Measurements from ENCODE around the gene FBP1. TPM values are rescaled to one million over a fixed set of nuclear protein-coding genes. Genes with fewer than 3 reads are reported as not detected.

Gene FBP1
- total RNA-seq, 4 donors from 2014 or later: 20.3 to 31.8 (median 23.1) TPM

DNA sequence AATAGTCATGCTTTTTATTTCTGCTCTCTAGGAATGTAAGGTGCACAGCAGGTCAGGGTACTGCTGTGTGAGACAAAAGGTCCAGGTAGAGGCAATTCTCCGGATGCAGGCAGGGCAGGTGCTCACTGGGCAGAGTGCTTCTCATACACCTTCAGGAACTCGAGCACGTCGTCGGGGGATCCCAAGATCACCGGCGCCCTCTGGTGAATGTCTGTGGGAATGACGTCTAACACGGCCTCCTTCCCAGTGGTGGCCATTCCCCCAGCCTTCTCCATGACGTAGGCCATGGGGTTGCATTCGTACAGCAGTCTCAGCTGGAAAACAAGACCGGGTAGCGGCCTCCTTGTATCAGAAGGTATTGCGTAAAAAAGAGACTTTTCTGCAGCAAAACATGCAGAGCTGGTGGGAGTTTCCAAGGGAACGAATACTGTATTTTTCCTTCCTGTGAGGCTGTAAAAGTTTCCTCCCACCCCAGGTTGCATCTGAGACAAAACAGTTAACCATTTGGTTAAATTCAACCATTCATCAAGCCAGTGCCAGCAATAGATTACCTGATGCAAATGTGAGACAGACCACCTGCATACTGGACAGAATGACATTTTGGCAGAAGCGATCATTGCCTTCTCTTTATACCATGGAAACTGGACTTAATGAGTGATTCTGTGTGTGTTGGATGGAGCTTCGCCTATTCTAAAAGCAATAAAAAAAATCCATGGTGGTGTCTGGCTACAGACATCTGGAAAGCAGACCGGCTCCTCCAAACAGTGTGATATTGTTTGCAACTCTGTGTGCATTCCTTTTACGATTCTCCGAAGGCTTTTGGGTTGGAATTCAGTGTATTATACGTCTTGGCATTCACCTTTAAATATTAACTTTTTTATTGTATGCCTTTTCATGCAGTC is 35.8 kb downstream of the FBP1 start:
- peak; percentile 55 to 62 for DNase-seq
- 42 to 48% methylated on average over 16 to 21 of the region's 21 CpGs for WGBS, 2 donors
- Histone ChIP-seq H3K27me3 (no peaks in the 10 kb centered on the region), H3K4me3 (replicated peaks in 1 of 3) (no peak overlapping the region), H3K9me3 (no peaks in the 10 kb centered on the region), H3K36me3 (no peaks in the 10 kb centered on the region), H3K27ac (no peak overlapping the region), H3K4me1 (no peaks in the 10 kb centered on the region)
- intact Hi-C loops (cut with DNase I): no loop called here
- TF ChIP-seq, protein P1, sequence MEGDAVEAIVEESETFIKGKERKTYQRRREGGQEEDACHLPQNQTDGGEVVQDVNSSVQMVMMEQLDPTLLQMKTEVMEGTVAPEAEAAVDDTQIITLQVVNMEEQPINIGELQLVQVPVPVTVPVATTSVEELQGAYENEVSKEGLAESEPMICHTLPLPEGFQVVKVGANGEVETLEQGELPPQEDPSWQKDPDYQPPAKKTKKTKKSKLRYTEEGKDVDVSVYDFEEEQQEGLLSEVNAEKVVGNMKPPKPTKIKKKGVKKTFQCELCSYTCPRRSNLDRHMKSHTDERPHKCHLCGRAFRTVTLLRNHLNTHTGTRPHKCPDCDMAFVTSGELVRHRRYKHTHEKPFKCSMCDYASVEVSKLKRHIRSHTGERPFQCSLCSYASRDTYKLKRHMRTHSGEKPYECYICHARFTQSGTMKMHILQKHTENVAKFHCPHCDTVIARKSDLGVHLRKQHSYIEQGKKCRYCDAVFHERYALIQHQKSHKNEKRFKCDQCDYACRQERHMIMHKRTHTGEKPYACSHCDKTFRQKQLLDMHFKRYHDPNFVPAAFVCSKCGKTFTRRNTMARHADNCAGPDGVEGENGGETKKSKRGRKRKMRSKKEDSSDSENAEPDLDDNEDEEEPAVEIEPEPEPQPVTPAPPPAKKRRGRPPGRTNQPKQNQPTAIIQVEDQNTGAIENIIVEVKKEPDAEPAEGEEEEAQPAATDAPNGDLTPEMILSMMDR (IDR thresholded peaks at IDR 0.05): peak in 5 of 6 experiments; percentile 20 to 71 (median 60)
- TF ChIP-seq POLR2A (IDR thresholded peaks at IDR 0.05): no peak

DNA sequence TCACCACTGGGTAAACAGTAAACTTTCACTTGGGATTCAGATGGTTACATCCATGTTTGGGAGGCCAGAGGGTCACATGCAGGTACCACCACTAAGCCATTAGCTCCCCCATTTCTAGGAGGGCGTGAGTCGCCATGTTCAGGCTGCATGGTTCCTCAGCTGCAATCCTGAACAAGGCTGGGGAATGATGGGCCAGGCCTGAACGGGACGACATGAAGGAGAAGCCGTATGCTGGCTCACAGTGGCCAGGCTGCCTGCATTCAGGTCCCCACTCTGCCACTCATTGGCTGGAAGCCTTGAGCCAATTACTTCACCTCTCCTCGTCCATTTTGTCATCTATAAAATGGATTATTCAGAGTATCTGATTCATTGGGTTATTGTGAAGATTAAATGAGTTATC is 36.7 kb downstream of the FBP1 start:
- Histone ChIP-seq H3K4me3 (replicated peaks in 1 of 3) (no peak overlapping the region), H3K36me3 (no peaks in the 10 kb centered on the region), H3K27me3 (no peaks in the 10 kb centered on the region), H3K9me3 (no peaks in the 10 kb centered on the region), H3K4me1 (no peaks in the 10 kb centered on the region), H3K27ac (no peak overlapping the region)
- 81 to 90% methylated on average over 6 of the region's 6 CpGs for WGBS, 2 donors
- DNase-seq: no peak
- TF ChIP-seq, protein P1 (IDR thresholded peaks at IDR 0.05): no peak
- no peak for TF ChIP-seq POLR2A (IDR thresholded peaks at IDR 0.05)
- intact Hi-C loops (cut with DNase I): no loop called here

DNA sequence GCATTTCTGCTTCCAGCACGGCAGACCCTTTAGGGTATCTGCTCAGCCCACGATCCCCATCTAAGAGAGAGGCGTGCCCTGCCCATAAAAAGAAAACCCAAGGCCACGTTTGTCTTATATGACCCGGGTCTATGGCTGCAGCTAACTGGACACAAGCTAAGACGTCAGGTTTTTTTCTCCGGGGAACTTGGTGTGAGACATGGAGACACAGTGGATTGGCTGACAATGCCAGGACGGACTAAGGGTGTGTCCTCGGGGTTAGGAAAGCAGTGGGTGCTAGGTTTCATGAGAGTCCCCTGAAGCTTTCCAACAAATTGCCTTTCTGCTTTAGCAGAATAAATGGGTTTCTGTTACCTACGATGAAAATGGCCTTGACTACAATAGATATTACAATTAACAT is 38.6 kb downstream of the FBP1 start:
- intact Hi-C loops (cut with DNase I): no loop called here
- H3K9me3 ChIP-seq: no peaks in the 10 kb centered on the region
- 72 to 73% methylated on average over 10 of the region's 10 CpGs for WGBS, 2 donors
- no peak for DNase-seq
- no peaks in the 10 kb centered on the region for H3K36me3 ChIP-seq
- H3K27ac ChIP-seq: no peak overlapping the region
- no peak for TF ChIP-seq POLR2A (IDR thresholded peaks at IDR 0.05)
- TF ChIP-seq, protein P1 (IDR thresholded peaks at IDR 0.05): no peak
- H3K27me3 ChIP-seq: no peaks in the 10 kb centered on the region
- H3K4me1 ChIP-seq: no peaks in the 10 kb centered on the region
- no peak overlapping the region for H3K4me3 ChIP-seq (replicated peaks in 1 of 3)

DNA sequence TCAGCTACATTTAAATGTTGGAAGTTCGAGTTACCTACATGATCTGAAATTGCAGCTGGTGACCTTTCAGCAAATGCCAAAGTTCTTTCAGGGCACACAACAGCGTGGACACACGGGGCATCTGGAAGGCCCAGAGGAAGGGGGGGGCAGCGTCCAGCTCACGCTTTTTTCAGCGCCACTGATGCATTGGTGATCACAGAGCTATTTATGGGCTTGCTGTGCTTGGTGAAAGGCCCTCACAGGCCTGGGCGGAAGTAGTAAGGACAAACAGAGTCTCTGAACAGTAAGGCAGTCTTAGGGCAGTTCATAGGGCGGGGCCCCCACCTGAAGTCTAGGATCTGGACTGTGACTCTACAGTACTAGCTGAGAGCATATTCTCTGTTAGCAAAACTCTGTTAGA is 39.1 kb downstream of the FBP1 start:
- TF ChIP-seq POLR2A (IDR thresholded peaks at IDR 0.05): no peak
- TF ChIP-seq, protein P1 (IDR thresholded peaks at IDR 0.05): no peak
- H3K36me3 ChIP-seq: no peaks in the 10 kb centered on the region
- H3K27ac ChIP-seq: no peak overlapping the region
- 80 to 92% methylated on average over 8 of the region's 8 CpGs for WGBS, 2 donors
- no peaks in the 10 kb centered on the region for H3K27me3 ChIP-seq
- H3K9me3 ChIP-seq: no peaks in the 10 kb centered on the region
- H3K4me3 ChIP-seq (replicated peaks in 1 of 3): no peak overlapping the region
- intact Hi-C loops (cut with DNase I): no loop called here
- no peaks in the 10 kb centered on the region for H3K4me1 ChIP-seq
- no peak for DNase-seq

DNA sequence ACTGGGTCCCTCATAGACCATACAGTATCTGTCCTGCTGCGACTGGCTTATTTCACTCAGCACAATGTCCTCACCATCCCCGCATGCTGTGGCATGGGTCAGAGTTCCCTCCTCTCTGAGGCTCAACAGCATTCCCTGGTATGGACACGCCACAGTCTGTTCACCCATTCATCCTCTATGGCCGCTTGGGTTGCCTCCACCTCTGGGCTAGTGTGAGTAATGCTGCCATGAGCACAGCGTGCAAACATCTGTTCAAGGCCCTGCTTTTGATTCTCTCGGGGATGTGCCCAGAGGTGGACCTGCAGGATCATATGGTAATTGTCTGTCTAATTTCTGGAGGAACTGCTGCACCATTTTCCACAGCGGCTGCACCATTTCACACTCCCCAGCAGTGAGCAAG is 40.2 kb downstream of the FBP1 start:
- H3K36me3 ChIP-seq: no peaks in the 10 kb centered on the region
- no peak for TF ChIP-seq POLR2A (IDR thresholded peaks at IDR 0.05)
- TF ChIP-seq, protein P1 (IDR thresholded peaks at IDR 0.05): no peak

More for the DNA sequence above, 40.2 kb downstream of the FBP1 start:
- no peak overlapping the region for H3K4me3 ChIP-seq (replicated peaks in 1 of 3)
- intact Hi-C loops (cut with DNase I): no loop called here
- no peak for DNase-seq
- H3K4me1 ChIP-seq: no peaks in the 10 kb centered on the region
- WGBS, 2 donors: 76 to 84% methylated on average over 7 of the region's 7 CpGs
- H3K27me3 ChIP-seq: no peaks in the 10 kb centered on the region
- no peaks in the 10 kb centered on the region for H3K9me3 ChIP-seq
- no peak overlapping the region for H3K27ac ChIP-seq

Measured in thyroid gland (tissue), 4 donors.